OCI-LY7 (cell line): Measurements from ENCODE around the gene NANP. TPM values are rescaled to one million over a fixed set of nuclear protein-coding genes. Genes with fewer than 3 reads are reported as not detected.
A peak's percentile ranks its signal among the peaks of the same experiment; 100 is the strongest.

Experiments
- BruUV-seq: library from RNA; stranded (reverse); fragments of 400-500 nt; replicated peaks from 2 replicates; lab custom pipeline; 2021; lab: Mats Ljungman, UMichigan
- CTCF ChIA-PET: fragments of 300-600 bp; sonication (Branson Sonifier 250); formaldehyde crosslinking; loops from one replicate; lab custom pipeline; 2022; ENCODE audit warnings: antibody characterized with exemption; ENCODE audit not compliant: unreplicated experiment; lab: Charles Lee
- POLR2A ChIA-PET: fragments of 300-600 bp; sonication (Branson Sonifier 250); formaldehyde crosslinking; loops from one replicate; lab custom pipeline; 2022; ENCODE audit warnings: antibody characterized with exemption; lab: Charles Lee
- DNase-seq: peaks from one replicate; pipeline ENCODE4 v3.0.0-alpha.2; 2015; ENCODE audit warnings: low spot score
- H2AFZ ChIP-seq: fragments of 200-600 bp; sonication (generic), shearing (Covaris generic); 2 replicates; pipeline ENCODE4 v1.6.1; 2014; ENCODE audit warnings: mild to moderate bottlenecking, antibody characterized with exemption, low read length, moderate library complexity
- H3K27ac ChIP-seq: fragments of 200-600 bp; sonication (generic); 2 replicates; pipeline ENCODE4 v1.5.1; 2014; ENCODE audit warnings: mixed run types, low read depth, mild to moderate bottlenecking, moderate library complexity, low read length, inconsistent platforms; ENCODE audit not compliant: poor library complexity, severe bottlenecking
- H3K36me3 ChIP-seq: fragments of 200-600 bp; sonication (generic); 2 replicates; pipeline ENCODE4 v1.6.1; 2014; ENCODE audit warnings: mild to moderate bottlenecking, antibody characterized with exemption, low read length, moderate library complexity, mixed read lengths; ENCODE audit not compliant: insufficient read depth
- H3K4me1 ChIP-seq: fragments of 200-600 bp; sonication (generic); 2 replicates; pipeline ENCODE4 v1.5.1; 2014; ENCODE audit warnings: mild to moderate bottlenecking, low read length; ENCODE audit not compliant: insufficient read depth, poor library complexity, severe bottlenecking
- H3K4me2 ChIP-seq: fragments of 200-600 bp; sonication (generic); 2 replicates; pipeline ENCODE4 v1.6.1; 2014; ENCODE audit warnings: mild to moderate bottlenecking, low read length
- H3K4me3 ChIP-seq: fragments of 200-600 bp; sonication (generic); 2 replicates; pipeline ENCODE4 v1.5.1; 2014; ENCODE audit warnings: mild to moderate bottlenecking, low read depth, low read length; ENCODE audit not compliant: poor library complexity, severe bottlenecking
- H3K79me2 ChIP-seq: fragments of 200-600 bp; sonication (generic); 2 replicates; pipeline ENCODE4 v1.6.1; 2016; ENCODE audit warnings: low read depth, mild to moderate bottlenecking, low read length, moderate library complexity, mixed read lengths; ENCODE audit not compliant: insufficient read depth
- H3K9me2 ChIP-seq: fragments of 200-600 bp; sonication (generic); 2 replicates; pipeline ENCODE4 v1.6.1; 2016; ENCODE audit warnings: mild to moderate bottlenecking, low read length, mixed read lengths; ENCODE audit not compliant: insufficient read depth
- H3K9me3 ChIP-seq: fragments of 200-600 bp; sonication (generic); 2 replicates; pipeline ENCODE4 v1.6.1; 2014; ENCODE audit warnings: mild to moderate bottlenecking, mixed run types, low read length, mixed read lengths
- H4K20me1 ChIP-seq: fragments of 200-600 bp; sonication (generic); 2 replicates; pipeline ENCODE4 v1.6.1; 2014; ENCODE audit warnings: mild to moderate bottlenecking, antibody characterized with exemption, low read length, moderate library complexity, mixed read lengths; ENCODE audit not compliant: insufficient read depth
- EZH2phosphoT487 ChIP-seq: fragments of 200-600 bp; sonication (generic); IDR thresholded peaks from 2 replicates; pipeline ENCODE4 v1.6.1; 2018; ENCODE audit warnings: low read depth, borderline replicate concordance, mild to moderate bottlenecking, mixed run types, antibody characterized with exemption, low read length, moderate library complexity, mixed read lengths
- intact Hi-C: fragments of 100-400 bp; cut with micrococcal nuclease; formaldehyde crosslinking; loops from one replicate; pipeline ENCODE4 v1.10.0; 2022; ENCODE audit not compliant: unreplicated experiment
- total RNA-seq, 2 experiments: library from RNA; depleted of rRNA in 1 of 2; stranded (reverse); fragments of >200 nt in 1 of 2; shearing (Covaris generic) in 1 of 2; gene quantifications; 2 replicates each; pipeline ENCODE4 v1.2.3, GENCODE V29; 2014 to 2022
- TF ChIP-seq, protein P1 (sequence below): fragments of 200-600 bp; sonication (generic); conservative IDR thresholded peaks from 2 replicates; pipeline ENCODE4 v1.5.1; 2014; ENCODE audit warnings: mild to moderate bottlenecking, antibody characterized with exemption, low read length, moderate library complexity, mixed read lengths

NANP gene
- total RNA-seq, 2 experiments from 2014 or later = 1.0 to 3.2 TPM

DNA sequence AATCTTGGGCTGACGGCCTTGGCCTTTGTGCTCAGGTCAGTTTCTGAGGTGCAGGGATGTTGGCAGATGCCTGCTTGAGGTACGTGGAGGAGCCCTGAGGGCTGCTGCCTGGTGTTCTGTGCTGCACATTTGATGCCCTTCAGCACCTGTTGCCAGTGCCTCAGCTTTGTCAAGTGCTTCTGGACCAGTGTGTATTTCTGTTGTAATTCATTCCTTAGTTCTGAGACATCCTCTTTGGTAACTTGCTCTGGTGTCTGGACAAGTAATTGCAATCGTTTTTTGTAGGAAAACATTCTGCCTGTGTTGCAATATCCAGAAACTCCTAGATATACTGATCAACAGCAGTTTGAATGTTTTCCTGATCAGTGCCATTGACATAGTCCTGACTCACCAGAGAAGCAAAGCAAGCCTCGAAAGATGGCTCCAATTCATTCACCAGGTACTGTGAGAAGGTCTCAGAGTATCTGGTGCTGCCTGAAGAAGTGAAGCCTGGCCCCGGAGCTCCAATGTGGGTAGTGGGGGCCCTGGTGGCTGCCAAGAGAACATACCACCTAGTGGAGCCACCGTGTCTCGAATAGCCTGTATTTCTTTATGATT, 46.1 kb upstream of the NANP start:
- intact Hi-C loops = no loop called here
- Histone ChIP-seq H3K79me2 (no peaks in the 10 kb centered on the region), H3K9me2 (no peaks in the 10 kb centered on the region), H3K4me1 (no peaks in the 10 kb centered on the region), H4K20me1 (no peaks in the 10 kb centered on the region), H3K36me3 (peaks cover 19% of the 10 kb centered on the region), H3K27ac (no peak overlapping the region), H3K4me2 (no peak overlapping the region), H2AFZ (no peak overlapping the region), H3K4me3 (no peak overlapping the region), H3K9me3 (no peaks in the 10 kb centered on the region)
- POLR2A ChIA-PET = interaction anchor here (0.7 kb wide), 1 partner anchor 15 kb away, joined by 3 read pairs; no protein-coding TSS in a partner anchor
- DNase-seq = peak; percentile 6
- CTCF ChIA-PET = no interaction called here
- no peak for TF ChIP-seq EZH2phosphoT487
- TF ChIP-seq, protein P1, sequence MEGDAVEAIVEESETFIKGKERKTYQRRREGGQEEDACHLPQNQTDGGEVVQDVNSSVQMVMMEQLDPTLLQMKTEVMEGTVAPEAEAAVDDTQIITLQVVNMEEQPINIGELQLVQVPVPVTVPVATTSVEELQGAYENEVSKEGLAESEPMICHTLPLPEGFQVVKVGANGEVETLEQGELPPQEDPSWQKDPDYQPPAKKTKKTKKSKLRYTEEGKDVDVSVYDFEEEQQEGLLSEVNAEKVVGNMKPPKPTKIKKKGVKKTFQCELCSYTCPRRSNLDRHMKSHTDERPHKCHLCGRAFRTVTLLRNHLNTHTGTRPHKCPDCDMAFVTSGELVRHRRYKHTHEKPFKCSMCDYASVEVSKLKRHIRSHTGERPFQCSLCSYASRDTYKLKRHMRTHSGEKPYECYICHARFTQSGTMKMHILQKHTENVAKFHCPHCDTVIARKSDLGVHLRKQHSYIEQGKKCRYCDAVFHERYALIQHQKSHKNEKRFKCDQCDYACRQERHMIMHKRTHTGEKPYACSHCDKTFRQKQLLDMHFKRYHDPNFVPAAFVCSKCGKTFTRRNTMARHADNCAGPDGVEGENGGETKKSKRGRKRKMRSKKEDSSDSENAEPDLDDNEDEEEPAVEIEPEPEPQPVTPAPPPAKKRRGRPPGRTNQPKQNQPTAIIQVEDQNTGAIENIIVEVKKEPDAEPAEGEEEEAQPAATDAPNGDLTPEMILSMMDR = 0 out of 2 replicates have a peak, but pooled peaks have one; percentile 20
- no TSS peak for BruUV-seq

DNA sequence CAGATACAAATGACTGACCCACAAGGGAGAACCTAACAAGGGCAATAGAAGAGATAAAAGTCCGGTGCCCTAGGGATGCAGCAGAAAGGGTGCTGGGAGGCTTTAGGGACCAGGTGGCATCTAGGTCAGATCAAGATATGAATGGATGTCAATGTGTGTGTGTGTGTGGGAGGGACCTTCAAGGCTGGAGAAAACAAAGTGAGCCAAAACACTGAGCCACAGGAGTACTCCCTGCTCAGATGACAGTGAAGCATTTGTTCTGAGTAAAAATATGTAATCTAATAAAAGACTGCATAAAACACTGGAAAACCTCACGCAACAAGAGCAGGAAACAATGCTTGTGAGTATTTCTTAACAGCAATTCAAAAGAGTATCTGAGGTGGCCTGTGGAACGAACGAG, 44.6 kb upstream of the NANP start:
- no peaks in the 10 kb centered on the region for H3K9me3 ChIP-seq
- H3K36me3 ChIP-seq = peaks cover 5% of the 10 kb centered on the region
- H3K9me2 ChIP-seq = no peaks in the 10 kb centered on the region
- no peak overlapping the region for H3K4me3 ChIP-seq
- no TSS peak for BruUV-seq
- no peaks in the 10 kb centered on the region for H3K79me2 ChIP-seq
- no peak overlapping the region for H3K4me2 ChIP-seq
- no peak for DNase-seq
- no peak overlapping the region for H3K27ac ChIP-seq
- intact Hi-C loops = no loop called here
- ChIA-PET CTCF (no interaction called here), POLR2A (no interaction called here)
- H4K20me1 ChIP-seq = no peaks in the 10 kb centered on the region
- H2AFZ ChIP-seq = no peak overlapping the region
- no peaks in the 10 kb centered on the region for H3K4me1 ChIP-seq
- TF ChIP-seq EZH2phosphoT487 = no peak
- TF ChIP-seq, protein P1 = no peak

DNA sequence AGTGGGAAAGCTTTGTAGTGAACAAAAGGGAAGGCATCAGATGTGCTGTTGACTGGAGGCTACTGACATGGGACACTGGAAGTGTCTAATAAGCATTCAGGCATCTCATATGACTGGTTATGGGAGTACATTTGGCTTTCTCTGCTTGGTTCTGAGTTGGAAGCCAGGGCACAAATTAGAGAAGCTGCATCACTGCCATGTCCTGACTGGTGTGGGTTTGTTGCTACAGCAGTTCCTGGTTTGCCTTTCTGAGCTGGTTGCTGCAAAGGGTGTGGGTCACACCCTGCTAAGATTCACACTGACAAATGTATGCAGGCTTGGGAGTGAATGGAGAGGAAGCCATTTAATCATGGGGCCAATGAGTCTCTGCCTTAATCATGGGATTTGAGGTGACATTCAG, 36.2 kb upstream of the NANP start:
- no peak for DNase-seq
- Histone ChIP-seq H3K36me3 (no peaks in the 10 kb centered on the region), H4K20me1 (no peaks in the 10 kb centered on the region), H3K4me3 (no peak overlapping the region), H3K4me2 (no peak overlapping the region), H3K79me2 (no peaks in the 10 kb centered on the region), H3K9me2 (no peaks in the 10 kb centered on the region), H3K27ac (no peak overlapping the region), H3K4me1 (no peaks in the 10 kb centered on the region), H3K9me3 (no peaks in the 10 kb centered on the region), H2AFZ (no peak overlapping the region)
- TF ChIP-seq, protein P1 = no peak
- no peak for TF ChIP-seq EZH2phosphoT487
- intact Hi-C loops = no loop called here
- ChIA-PET POLR2A (interaction anchor here (0.7 kb wide), 1 partner anchor 13 kb away, joined by 3 read pairs; no protein-coding TSS in a partner anchor), CTCF (no interaction called here)
- no TSS peak for BruUV-seq
